ENCODE data around the gene ATL2.
"Not testable (repeated sequence)": the region's sequence is repeated elsewhere in the genome, so short reads cannot be mapped to it uniquely, and the experiment has no call there.

The ATL2 gene

DNA sequence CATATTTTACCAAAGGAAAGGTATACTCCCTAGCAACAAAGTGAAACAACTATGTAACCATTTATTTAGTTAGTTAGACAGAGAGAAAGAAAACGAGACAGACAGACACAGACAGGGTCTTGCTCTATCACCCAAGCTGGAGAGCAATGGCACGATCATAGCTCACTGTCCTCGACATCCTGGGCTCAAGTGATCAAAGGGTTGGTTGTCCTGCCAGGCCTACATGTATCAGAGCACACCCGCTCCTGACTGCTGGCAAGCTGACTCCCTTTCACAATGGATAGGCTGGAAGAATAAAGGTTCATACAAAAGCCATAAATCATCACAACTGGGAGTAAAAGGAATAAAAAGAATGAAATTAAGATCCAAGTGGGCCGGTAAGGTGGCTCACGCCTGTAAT, 53.5 kb downstream of the ATL2 start:
- H3K4me3 ChIP-seq (ENCODE audit: low read depth, low read length), result no peak overlapping the region
- TF ChIP-seq, protein P1, sequence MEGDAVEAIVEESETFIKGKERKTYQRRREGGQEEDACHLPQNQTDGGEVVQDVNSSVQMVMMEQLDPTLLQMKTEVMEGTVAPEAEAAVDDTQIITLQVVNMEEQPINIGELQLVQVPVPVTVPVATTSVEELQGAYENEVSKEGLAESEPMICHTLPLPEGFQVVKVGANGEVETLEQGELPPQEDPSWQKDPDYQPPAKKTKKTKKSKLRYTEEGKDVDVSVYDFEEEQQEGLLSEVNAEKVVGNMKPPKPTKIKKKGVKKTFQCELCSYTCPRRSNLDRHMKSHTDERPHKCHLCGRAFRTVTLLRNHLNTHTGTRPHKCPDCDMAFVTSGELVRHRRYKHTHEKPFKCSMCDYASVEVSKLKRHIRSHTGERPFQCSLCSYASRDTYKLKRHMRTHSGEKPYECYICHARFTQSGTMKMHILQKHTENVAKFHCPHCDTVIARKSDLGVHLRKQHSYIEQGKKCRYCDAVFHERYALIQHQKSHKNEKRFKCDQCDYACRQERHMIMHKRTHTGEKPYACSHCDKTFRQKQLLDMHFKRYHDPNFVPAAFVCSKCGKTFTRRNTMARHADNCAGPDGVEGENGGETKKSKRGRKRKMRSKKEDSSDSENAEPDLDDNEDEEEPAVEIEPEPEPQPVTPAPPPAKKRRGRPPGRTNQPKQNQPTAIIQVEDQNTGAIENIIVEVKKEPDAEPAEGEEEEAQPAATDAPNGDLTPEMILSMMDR (IDR thresholded peaks at IDR 0.05; ENCODE audit: low read depth, low read length), result no peak

DNA sequence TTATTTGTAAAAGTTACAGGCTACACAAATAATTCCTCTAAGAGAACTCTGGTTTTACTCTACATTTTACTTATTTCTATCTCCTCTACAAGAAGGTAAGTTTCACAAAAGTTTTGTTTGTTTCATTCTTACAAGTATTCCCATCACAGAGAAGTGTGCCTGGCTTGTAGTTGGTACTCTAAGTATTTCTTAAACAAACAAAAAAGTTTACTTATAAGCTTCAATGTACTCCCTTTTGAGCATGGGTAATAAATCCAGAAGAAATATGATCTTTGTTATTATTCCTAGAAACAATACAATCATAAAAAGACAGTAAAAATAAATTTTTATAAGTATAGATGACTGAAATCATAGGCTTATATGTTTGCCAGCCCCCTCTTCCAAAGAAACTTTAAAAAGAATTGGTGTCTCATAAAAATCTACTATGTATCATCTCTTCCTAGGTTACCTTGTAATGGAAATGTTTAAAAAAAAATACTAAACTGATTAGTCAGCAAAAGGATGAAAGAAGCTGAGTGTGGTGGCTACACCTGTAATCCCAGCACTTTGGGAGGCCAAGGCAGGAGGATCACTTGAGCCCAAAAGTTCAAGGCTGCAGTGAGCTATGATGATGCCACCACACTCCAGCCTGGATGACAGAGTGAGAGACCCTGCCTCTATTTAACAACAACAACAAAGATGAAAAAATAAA, 54.7 kb downstream of the ATL2 start:
- no peak overlapping the region for H3K4me3 ChIP-seq (ENCODE audit: low read depth, low read length)
- TF ChIP-seq, protein P1 (IDR thresholded peaks at IDR 0.05; ENCODE audit: low read depth, low read length), result no peak

GRCh38 chr2:38319240-38319639, 57.8 kb downstream of the ATL2 start:
- H3K4me3 ChIP-seq (ENCODE audit: low read depth, low read length), result not testable (repeated sequence)

DNA sequence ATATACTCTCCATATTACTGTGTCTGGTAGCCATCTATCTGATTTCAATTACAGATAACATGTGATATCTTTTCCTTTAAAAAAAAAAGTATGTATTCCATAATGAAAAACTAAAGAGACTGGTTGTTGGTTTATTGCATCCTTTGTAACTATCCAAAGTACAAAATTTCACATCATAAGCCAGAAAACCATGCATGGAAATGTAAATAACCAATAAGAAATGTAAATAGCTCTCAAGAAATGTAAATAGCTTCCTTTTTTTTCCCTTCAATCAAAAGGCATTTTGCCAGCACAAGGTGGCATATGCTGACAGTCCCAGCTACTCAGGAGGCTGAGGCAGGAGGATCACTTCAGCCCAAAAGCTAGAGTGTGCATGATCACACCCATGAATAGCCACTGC, 59.3 kb downstream of the ATL2 start:
- TF ChIP-seq, protein P1 (IDR thresholded peaks at IDR 0.05; ENCODE audit: low read depth, low read length), result no peak
- H3K4me3 ChIP-seq (ENCODE audit: low read depth, low read length), result no peak overlapping the region

DNA sequence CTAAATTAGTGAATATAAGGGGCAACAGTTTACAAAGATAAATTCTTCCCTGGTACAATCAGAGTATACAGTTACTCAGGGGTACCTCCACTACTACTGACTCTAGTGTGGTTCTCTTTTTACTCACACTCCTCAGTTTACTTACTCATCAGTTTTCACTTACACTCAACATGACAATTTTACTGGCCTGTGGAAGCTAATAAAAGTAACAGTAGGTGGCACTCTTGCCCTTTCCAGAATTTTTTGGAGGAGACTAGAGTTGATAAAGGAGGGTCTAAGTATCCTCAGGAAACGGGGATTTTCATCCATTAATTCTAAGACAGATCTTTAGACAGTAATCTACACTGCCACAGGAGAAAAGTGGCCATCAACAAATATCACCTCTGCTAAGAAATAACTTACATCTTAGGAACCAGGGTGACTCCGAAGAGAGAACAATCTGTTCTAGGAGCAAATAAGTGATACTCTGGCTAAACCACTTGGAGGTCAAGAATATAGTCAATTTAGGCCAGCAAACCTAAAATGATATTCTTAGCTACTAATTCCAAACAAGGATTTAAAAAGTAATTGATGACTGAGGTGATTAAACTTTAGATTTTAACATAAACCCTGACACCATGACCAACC, 61.3 kb downstream of the ATL2 start:
- TF ChIP-seq, protein P1 (IDR thresholded peaks at IDR 0.05; ENCODE audit: low read depth, low read length), result peak; percentile 50; the same call in 1 of the 2 replicates
- H3K4me3 ChIP-seq (ENCODE audit: low read depth, low read length), result no peak overlapping the region

DNA sequence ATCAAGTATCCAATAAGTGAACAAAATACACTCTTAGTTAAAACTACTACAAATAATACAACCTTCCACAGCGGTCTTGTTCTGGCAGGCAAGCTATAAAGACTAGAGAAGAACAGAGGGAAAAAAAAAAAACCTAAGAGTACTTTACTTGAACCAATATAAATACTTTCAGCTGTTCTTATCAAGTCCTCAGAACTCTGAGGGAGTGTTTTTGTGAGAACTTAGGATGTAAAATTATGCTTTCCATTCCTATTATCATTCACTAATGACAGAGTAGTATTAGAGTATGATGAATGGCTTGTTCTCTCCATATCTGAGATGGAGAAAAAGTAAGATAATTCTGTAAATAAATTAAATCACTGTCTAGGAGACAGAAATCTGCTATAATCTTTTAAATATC, 68.3 kb downstream of the ATL2 start:
- no peak overlapping the region for H3K4me3 ChIP-seq (ENCODE audit: low read depth, low read length)
- TF ChIP-seq, protein P1 (IDR thresholded peaks at IDR 0.05; ENCODE audit: low read depth, low read length), result no peak

- TF ChIP-seq, protein P1 (IDR thresholded peaks at IDR 0.05; ENCODE audit: low read depth, low read length), result no peak
- H3K4me3 ChIP-seq (ENCODE audit: low read depth, low read length), result no peak overlapping the region
Observed at GRCh38 chr2:38301969-38302702, 74.9 kb downstream of the ATL2 start.
